NCI-H460 (cell line): ENCODE data around the gene RND1. TPM values are rescaled to one million over a fixed set of nuclear protein-coding genes. Genes with fewer than 3 reads are reported as not detected.
"Not testable (repeated sequence)": the region's sequence is repeated elsewhere in the genome, so short reads cannot be mapped to it uniquely, and the experiment has no call there.

Experiments used
- DNase-seq: peaks from one replicate; pipeline ENCODE4 v3.0.0-alpha.2; 2016; ENCODE audit warnings: low read depth; ENCODE audit errors: extremely low read depth
- total RNA-seq: library from RNA; depleted of rRNA; stranded (reverse); fragments of >200 nt; shearing (Covaris generic); gene quantifications from 2 replicates; pipeline ENCODE4 v1.2.3, GENCODE V29; 2014

RND1 gene
- total RNA-seq, 1 experiment from 2014 or later: 0.17 TPM

GRCh38 chr12:48869191-48869590 is 3.5 kb upstream of the RND1 start:
- DNase-seq: no peak

DNA sequence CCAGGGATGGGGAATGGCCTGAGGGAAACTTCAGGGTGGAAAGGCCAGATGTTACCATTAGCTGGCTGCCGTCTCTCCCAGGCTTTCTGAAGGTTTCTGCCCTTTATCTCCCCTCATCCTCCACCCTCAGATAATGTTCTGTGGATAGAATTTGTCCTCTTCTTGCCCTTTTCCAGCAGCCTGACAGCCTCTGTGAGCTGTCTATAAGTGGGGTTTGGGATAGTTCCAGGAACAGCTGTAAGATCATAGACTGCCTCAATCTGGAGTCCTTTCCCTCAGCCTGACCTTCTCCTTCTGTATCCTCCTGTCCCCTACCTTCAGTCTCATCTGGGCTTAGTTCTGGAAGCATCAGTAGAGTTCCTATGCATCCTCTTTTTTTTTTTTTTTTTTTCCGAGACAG is 2.8 kb upstream of the RND1 start:
- no peak for DNase-seq

DNA sequence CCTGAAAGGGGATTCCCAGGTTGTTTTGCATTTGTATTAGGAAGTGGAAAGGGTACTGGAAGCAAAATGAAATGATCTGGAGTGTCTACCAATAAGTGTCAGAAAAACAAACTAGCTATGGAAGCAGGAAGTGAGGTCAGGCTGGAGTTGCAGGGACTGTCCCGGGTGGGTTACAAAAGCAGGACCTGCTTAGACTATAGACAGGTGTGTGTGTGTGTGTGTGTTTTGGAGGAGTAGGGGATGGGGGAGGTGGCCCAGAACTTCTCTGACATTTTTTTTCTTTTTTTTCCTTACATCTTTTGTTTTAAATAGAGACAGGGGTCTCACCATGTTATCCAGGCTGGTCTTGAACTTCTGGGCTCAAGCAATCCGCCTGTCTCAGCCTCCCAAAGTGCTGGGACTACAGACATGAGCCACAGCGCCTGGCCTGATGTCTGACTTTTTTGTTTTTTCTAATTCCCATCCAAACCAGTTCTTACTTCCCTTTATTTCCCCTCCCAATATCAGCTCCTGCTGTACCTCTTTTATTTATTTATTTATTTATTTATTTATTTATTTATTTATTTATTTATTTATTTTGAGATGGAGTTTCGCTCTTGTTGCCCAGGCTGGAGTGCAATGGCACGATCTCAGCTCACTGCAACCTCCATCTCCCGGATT is 512 bp upstream of the RND1 start:
- no peak for DNase-seq

- DNase-seq: no peak
Observed at GRCh38 chr12:48863291-48863690, 2.4 kb downstream of the RND1 start.

- DNase-seq: no peak
Observed at GRCh38 chr12:48862760-48863159, 2.9 kb downstream of the RND1 start.

GRCh38 chr12:48861111-48861510 is 4.6 kb downstream of the RND1 start:
- DNase-seq: no peak

DNA sequence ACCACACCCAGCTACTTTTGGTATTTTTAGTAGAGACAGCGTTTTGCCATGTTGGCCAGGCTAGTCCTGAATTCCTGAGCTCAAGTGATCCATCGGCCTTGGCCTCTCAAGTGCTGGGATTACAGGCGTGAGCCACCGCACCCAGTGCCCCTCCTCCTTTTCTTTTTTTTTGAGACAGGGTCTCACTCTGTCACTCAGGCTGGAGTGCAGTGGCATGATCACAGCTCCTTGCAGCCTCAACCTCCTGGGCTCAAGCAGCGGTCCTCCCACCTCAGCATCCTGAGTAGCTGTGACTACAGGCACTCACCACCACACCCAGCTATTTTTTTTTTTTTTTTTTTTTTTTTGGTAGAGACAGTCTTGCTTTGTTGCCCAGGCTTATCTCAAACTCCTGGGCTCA is 5.4 kb downstream of the RND1 start:
- not testable (repeated sequence) for DNase-seq

DNA sequence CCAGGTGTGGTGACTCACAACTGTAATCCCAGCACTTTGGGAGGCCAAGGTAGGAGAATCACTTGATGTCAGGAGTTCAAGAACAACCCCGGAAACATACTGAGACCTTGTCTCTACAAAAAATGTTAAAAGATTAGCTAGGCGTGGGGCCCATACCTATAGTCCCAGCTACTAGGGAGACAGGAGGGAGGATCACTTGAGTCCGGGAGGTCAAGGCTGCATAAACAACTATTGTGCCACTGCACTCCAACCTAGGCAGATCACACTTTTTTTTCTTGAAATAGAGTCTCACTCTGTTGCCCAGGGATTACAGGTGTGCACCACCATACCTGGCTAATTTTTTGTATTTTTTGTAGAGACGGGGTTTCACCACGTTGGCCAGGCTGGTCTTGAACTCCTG is 6.1 kb downstream of the RND1 start:
- no peak for DNase-seq

DNA sequence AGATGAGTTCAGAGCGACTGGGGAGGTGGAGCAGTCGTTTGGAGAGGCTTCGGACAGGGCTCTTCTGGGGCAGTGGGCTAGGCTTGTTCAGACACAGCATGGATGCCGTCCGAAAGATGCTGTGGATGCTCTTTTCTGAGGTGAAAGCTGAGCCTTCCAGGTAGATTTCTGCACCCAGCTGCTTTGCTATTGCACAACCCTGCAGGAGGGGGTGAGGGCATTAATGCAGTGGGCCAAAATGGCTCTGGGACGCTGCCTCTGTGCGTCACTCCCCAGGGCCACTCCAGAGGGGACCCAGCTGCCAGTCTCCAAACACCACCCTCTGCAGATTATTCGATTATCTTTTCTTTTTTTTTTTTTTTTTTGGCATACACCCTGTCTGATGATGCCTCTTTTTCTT is 7.6 kb downstream of the RND1 start:
- DNase-seq: no peak

DNA sequence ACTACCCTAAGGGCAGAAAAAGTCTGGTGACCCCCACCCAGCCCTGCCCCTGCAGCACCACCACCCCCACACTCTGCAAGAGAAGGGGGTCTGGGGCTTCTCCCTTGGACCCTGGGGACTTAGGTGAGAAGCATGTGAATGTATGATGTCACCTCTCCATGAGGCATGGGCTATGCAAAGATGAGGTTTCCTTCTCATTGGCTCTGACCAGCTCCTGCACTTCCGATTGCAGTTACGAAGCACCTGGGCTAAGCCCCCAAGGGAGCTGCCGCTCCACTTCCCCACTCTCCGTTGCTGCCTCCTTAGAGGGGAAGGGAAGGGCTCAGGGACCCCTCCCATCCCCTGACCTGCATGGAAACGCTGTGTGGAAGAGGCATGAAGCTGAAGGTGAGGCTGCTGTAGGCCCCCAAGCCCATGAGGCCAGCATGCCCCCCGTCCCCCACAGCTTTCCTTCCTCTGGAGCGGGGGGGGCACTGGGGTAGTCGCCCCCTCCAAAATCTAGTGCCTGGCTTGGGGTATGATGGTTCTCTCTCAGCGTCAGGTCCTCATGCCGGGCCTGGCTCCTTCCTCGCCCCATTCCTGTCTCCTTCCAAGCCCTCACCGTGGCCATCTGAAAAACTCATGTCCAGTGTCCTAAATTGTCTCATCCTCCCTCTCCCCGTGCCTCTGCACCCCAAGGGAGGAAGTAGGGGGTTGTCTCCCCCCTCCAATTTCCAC is 8.2 kb downstream of the RND1 start:
- DNase-seq: no peak

DNA sequence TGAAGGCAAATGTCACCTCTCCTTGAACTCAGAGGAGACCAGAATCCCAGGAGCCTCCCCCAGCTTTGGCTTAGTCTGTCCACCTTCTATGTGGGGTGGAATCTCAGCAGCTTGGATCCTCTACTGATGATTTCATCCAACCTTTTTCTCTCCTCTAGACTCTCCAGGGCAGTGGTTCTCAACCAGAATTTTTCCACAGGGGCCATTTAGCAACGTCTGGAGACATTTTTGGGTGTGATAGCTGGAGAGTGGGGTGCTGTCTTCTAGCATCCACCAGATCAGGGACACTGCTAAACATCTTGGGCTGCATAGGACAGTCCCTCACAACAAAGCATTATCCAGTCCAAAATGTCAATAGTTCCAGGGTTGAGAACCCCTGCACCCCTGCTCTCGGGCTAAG is 9.3 kb downstream of the RND1 start:
- no peak for DNase-seq

- DNase-seq: not testable (repeated sequence)
Observed at GRCh38 chr12:48854932-48855331, 10.7 kb downstream of the RND1 start.

GRCh38 chr12:48854488-48854887 is 11.2 kb downstream of the RND1 start:
- no peak for DNase-seq

DNA sequence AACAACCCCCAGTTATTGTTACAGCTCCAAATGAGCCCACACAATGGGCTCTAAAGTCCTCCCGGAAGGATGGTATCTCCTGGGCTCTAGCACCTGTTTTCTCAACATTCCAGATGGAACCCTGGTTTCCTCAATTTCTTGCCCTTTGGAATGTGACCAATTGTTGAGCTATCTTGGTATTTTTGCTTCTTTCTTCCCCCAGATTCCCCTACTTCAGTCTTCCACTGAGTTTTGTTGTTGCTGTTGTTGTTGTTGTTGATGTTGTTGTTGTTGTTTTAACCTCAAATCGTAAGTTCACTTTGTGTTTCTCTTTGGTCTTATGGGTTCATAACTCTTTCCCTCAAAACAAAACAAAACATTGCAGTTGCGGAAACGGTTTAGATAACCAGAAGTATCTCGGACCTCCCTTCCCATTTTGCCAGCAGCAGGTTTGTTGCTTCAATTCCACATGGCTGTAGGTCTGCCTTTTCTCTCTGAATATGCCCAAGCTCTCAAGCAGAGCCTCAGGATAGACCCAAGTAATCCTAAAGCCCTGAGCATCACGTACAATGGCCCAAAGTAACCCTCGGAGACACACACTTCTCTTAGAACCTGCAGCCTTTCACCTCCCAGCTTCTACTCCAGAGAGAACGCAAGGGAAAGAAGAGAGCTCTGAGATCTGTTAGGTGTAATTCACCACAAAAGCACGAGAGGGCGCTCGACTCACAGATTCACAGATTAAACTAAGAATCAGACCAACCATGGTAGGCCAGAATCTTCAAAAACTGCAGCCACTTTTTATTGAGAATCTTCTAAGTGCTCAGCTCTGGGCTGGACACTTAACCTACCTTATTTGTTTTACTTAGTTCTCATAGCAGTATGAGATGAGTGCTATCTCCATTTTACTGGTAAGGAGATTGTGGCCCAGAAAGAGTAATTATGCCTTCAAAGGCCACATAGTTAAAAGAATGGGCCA is 12.7 kb downstream of the RND1 start:
- peak; percentile 93 for DNase-seq

GRCh38 chr12:48851883-48852733 is 13.6 kb downstream of the RND1 start, which contains the start of gene DDX23:
TSS of gene DDX23 (minus strand) at chr12:48852163. CDS start at chr12:48845782, 6,381 bp downstream.
- peak; percentile 97 for DNase-seq

- DNase-seq: not testable (repeated sequence)
Observed at GRCh38 chr12:48842021-48842420, 23.6 kb downstream of the RND1 start.

- no peak for DNase-seq
Observed at GRCh38 chr12:48838048-48838447, 27.6 kb downstream of the RND1 start.

DNA sequence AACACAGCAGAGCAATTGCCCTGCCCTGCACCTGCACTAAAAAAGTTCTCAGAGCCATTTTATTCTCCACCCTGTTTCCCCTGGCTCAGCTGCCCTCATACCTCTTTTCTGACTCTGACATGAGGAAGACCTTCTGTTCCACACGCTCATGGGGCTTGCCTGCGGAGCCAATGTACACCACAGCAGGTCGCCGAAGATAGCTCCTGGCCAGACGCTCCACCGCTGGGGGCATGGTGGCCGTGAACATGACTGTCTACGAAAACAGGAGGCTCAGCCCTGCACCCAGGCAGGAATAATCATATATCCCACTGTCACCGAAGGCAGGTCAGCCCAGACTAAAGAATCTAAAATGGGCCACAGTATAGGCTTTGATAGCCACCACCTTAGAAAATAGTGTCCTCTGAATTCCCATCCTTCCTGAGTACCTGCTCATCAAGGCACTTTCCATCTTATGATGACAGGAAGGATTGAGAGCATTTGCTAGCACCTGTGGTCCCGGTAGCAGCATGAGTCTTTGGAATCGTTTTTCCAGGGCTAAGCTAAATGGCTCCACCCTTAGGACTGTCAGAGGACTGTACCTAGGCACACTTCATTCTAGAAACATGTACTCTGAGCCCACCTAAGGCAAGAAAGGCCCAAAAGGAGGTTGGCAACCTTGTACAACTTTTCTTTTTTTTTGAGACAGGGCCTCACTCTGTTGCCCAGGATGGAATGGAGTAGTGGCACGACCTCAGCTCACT is 33.2 kb downstream of the RND1 start:
- DNase-seq: no peak

DNA sequence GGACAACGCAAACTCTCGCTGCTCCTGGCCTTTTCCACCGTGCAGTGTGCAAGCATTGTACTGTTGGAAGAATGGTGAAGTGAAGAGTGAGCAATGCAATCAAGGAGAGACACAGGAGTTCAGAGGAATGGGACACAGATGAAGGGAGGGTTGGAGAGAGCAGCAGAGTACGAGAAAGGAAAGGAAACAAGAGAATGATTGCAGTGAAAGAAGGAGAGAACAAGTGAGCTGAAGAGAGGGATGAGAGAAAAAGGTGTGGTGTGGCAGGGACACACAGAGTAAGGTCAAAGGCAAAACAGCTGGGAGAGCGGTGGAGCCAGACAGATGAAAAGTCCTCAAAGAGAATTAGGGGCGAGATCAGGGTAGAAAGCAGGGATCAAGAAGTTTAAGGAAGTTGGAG is 34.4 kb downstream of the RND1 start:
- no peak for DNase-seq
